Fibroblast of lung (primary cell): ENCODE data around the gene SECTM1. TPM values are rescaled to one million over a fixed set of nuclear protein-coding genes. Genes with fewer than 3 reads are reported as not detected.
A peak's percentile ranks its signal among the peaks of the same experiment; 100 is the strongest.

Experiments used
- DNase-seq, 2 donors: peaks; one replicate each; pipeline versions ENCODE4 v3.0.0 to v3.0.0-alpha.2; 2010; ENCODE audit warnings: low read depth in 2 of 2
- H2AFZ ChIP-seq: 2 replicates; pipeline ENCODE4 v1.5.1; 2012; ENCODE audit warnings: low read length, control low read depth, inconsistent platforms
- H3K27ac ChIP-seq: 2 replicates; pipeline ENCODE4 v1.5.1; 2011; ENCODE audit warnings: low read length, control low read depth; ENCODE audit not compliant: insufficient read depth
- H3K27me3 ChIP-seq: 2 replicates; pipeline ENCODE4 v1.5.1; 2011; ENCODE audit warnings: mild to moderate bottlenecking, low read length; ENCODE audit not compliant: control insufficient read depth, insufficient read depth
- H3K36me3 ChIP-seq: 2 replicates; pipeline ENCODE4 v1.5.1; 2011; ENCODE audit warnings: low read length; ENCODE audit not compliant: control insufficient read depth, insufficient read depth
- H3K4me1 ChIP-seq: 2 replicates; pipeline ENCODE4 v1.5.1; 2011; ENCODE audit warnings: low read length; ENCODE audit not compliant: control insufficient read depth, insufficient read depth; ENCODE audit errors: extremely low read depth
- H3K4me2 ChIP-seq: 2 replicates; pipeline ENCODE4 v1.5.1; 2011; ENCODE audit warnings: low read length, control low read depth; ENCODE audit not compliant: insufficient read depth; ENCODE audit errors: extremely low read depth
- H3K4me3 ChIP-seq, 4 experiments: fragments of 200-600 bp in 1 of 4; sonication (generic) in 1 of 4; replicated peaks in 1 of 4; 2 replicates each; pipeline ENCODE4 v1.5.1; 2011 to 2016; ENCODE audit warnings: low read length in 4 of 4, low read depth in 3 of 4, mild to moderate bottlenecking in 3 of 4, control low read depth in 2 of 4, inconsistent platforms in 1 of 4, mixed read lengths in 1 of 4; ENCODE audit not compliant: insufficient read depth in 1 of 4; ENCODE audit errors: control extremely low read depth in 1 of 4
- H3K79me2 ChIP-seq: 2 replicates; pipeline ENCODE4 v1.5.1; 2012; ENCODE audit warnings: mild to moderate bottlenecking, low read length, inconsistent platforms; ENCODE audit not compliant: control insufficient read depth, insufficient read depth
- H3K9ac ChIP-seq: 2 replicates; pipeline ENCODE4 v1.5.1; 2011; ENCODE audit warnings: mild to moderate bottlenecking, low read length, control low read depth; ENCODE audit not compliant: insufficient read depth
- H3K9me3 ChIP-seq: 2 replicates; pipeline ENCODE4 v1.5.1; 2012; ENCODE audit warnings: low read depth, low read length; ENCODE audit not compliant: control insufficient read depth, insufficient read depth
- H4K20me1 ChIP-seq: 2 replicates; pipeline ENCODE4 v1.5.1; 2011; ENCODE audit warnings: low read length; ENCODE audit not compliant: control insufficient read depth, insufficient read depth; ENCODE audit errors: extremely low read depth
- EZH2 ChIP-seq: IDR thresholded peaks from 2 replicates; pipeline ENCODE4 v1.5.1; 2012; ENCODE audit warnings: low read length, control low read depth, mild to moderate bottlenecking; ENCODE audit errors: missing control alignments
- polyA plus RNA-seq, 2 donors: library from polyadenylated mRNA; depleted of rRNA in 1 of 2; stranded (reverse) in 1 of 2; unstranded in 1 of 2; fragments of >200 nt; gene quantifications; 2 replicates each; pipeline ENCODE4 v1.2.1, GENCODE V29; 2011 to 2012; ENCODE audit warnings: missing spikeins in 1 of 2
- total RNA-seq: library from RNA; depleted of rRNA; stranded (reverse); fragments of >200 nt; gene quantifications from 2 replicates; pipeline ENCODE4 v1.2.1, GENCODE V29; 2014
- TF ChIP-seq, protein P1 (sequence below), 2 donors: IDR thresholded peaks in 1 of 2; conservative IDR thresholded peaks in 1 of 2; 1 replicate in 1 of 2; 2 replicates in 1 of 2; pipeline ENCODE4 v1.5.1; 2011 to 2012; ENCODE audit warnings: low read length in 2 of 2, control low read depth in 1 of 2, inconsistent platforms in 1 of 2, low read depth in 1 of 2, mild to moderate bottlenecking in 1 of 2

Gene SECTM1
- total and polyA plus RNA-seq, 2 donors (not counting 1 experiment from before 2014, with no cell fraction given), result 17.3 to 17.5 TPM

DNA sequence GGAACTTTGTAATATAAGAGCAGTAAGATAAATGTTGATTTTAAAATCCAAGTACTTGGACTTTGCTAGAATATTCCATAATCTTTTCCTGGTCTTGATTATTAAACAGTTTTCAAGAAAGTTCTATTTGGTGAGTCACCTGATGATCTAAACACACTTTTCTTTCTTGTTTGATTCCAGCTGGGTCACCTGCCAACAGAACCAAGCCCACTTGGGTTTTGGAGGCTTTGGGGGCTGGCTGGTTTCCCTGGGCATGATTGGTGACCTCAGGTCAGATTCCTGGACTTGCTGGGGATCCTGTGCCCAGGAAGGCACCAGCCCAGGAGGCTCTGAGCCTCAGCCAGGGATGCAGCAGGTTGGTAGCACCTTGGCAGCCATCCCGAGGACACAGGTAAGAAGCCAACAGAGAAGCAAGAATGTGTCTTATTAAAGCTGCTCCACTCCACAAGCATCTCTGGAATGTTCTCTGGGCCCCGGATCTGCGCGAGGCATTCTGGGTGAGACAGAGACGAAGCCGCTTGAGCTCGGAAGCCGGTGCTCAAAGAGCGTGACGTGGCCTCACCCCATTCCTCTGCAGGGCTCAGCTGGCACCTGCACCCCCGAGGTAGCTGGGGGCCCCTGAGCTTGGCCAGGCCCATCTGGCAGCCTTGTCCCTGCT is 22.3 kb upstream of the SECTM1 start:
- Histone ChIP-seq H3K36me3 (no peaks in the 10 kb centered on the region), H2AFZ (no peak overlapping the region), H4K20me1 (no peaks in the 10 kb centered on the region), H3K9me3 (no peaks in the 10 kb centered on the region), H3K9ac (no peak overlapping the region), H3K4me1 (peaks cover 5% of the 10 kb centered on the region), H3K4me2 (no peak overlapping the region), H3K79me2 (no peaks in the 10 kb centered on the region), H3K4me3 (no peak overlapping the region), H3K27me3 (peaks cover 14% of the 10 kb centered on the region), H3K27ac (no peak overlapping the region)
- no peak for TF ChIP-seq EZH2
- TF ChIP-seq, protein P1, sequence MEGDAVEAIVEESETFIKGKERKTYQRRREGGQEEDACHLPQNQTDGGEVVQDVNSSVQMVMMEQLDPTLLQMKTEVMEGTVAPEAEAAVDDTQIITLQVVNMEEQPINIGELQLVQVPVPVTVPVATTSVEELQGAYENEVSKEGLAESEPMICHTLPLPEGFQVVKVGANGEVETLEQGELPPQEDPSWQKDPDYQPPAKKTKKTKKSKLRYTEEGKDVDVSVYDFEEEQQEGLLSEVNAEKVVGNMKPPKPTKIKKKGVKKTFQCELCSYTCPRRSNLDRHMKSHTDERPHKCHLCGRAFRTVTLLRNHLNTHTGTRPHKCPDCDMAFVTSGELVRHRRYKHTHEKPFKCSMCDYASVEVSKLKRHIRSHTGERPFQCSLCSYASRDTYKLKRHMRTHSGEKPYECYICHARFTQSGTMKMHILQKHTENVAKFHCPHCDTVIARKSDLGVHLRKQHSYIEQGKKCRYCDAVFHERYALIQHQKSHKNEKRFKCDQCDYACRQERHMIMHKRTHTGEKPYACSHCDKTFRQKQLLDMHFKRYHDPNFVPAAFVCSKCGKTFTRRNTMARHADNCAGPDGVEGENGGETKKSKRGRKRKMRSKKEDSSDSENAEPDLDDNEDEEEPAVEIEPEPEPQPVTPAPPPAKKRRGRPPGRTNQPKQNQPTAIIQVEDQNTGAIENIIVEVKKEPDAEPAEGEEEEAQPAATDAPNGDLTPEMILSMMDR (conservative IDR thresholded peaks at IDR 0.05 in 1 of 2, IDR thresholded peaks at IDR 0.05 in 1 of 2; ENCODE audit: low read depth in 1 of 2, low read length in 2 of 2), result no peak
- DNase-seq, result peak in 1 of 2 donors; percentile 63

DNA sequence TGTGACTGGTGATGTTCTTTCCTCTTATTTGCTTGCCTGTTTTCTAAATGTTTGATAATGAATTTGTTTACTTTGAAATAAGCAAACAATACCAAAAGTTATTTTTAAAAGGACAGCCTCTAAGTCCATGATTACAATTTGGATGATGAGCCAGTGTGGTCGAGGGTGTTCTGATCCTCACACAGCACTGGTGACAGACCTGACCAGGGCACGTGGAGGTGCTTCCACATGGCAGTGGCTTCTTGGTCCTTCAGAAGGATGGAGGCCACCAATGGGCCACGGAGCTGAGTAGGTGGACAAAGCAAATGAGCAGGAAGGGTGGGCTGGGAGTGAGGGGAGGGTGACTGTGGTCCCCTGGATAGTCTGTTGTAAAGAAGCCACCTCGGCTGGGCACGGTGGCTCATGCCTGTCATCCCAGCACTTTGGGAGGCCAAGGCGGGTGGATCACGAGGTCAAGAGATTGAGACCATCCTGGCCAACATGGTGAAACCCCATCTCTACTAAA is 21.3 kb upstream of the SECTM1 start:
- no peak overlapping the region for H3K4me3 ChIP-seq
- no peak overlapping the region for H3K4me2 ChIP-seq
- TF ChIP-seq, protein P1 (conservative IDR thresholded peaks at IDR 0.05 in 1 of 2, IDR thresholded peaks at IDR 0.05 in 1 of 2; ENCODE audit: low read depth in 1 of 2, low read length in 2 of 2), result no peak
- TF ChIP-seq EZH2, result no peak
- H3K9me3 ChIP-seq, result no peaks in the 10 kb centered on the region
- H4K20me1 ChIP-seq, result no peaks in the 10 kb centered on the region
- H3K27ac ChIP-seq, result no peak overlapping the region
- H3K27me3 ChIP-seq, result peaks cover 14% of the 10 kb centered on the region
- H3K4me1 ChIP-seq, result peaks cover 5% of the 10 kb centered on the region
- no peak for DNase-seq
- no peaks in the 10 kb centered on the region for H3K36me3 ChIP-seq
- no peak overlapping the region for H2AFZ ChIP-seq
- H3K79me2 ChIP-seq, result no peaks in the 10 kb centered on the region
- no peak overlapping the region for H3K9ac ChIP-seq

DNA sequence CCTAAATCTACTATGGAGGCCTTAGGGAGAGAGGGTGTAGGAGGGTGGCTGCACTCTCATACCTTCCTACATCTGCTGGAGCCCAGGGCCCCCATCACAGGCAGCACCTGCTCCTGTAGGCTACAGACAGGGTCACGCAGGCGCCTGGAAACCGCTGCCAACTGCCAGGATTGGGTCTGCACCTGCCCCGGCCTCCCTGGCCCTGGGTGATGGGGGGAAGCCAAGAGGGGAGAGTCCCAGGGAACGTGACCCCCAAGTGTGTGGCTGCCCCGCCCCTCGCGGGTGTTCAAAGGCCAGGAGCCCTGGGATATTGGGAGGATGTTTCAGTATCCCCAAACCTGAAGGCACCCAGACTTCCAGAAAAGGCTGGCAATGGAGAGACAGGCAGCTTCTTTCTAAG is 19.9 kb upstream of the SECTM1 start:
- TF ChIP-seq, protein P1 (conservative IDR thresholded peaks at IDR 0.05 in 1 of 2, IDR thresholded peaks at IDR 0.05 in 1 of 2; ENCODE audit: low read depth in 1 of 2, low read length in 2 of 2), result no peak
- no peak for TF ChIP-seq EZH2
- Histone ChIP-seq H3K9ac (no peak overlapping the region), H3K4me1 (peaks cover 5% of the 10 kb centered on the region)

More for the DNA sequence above, 19.9 kb upstream of the SECTM1 start:
- DNase-seq, result no peak
- H2AFZ ChIP-seq, result no peak overlapping the region
- no peak overlapping the region for H3K4me3 ChIP-seq
- no peak overlapping the region for H3K4me2 ChIP-seq
- H4K20me1 ChIP-seq, result no peaks in the 10 kb centered on the region
- peaks cover 15% of the 10 kb centered on the region for H3K27me3 ChIP-seq
- no peak overlapping the region for H3K27ac ChIP-seq
- H3K36me3 ChIP-seq, result no peaks in the 10 kb centered on the region
- no peaks in the 10 kb centered on the region for H3K9me3 ChIP-seq
- no peaks in the 10 kb centered on the region for H3K79me2 ChIP-seq
